Islet precursor cell (in vitro differentiated cells): ENCODE measurements around the gene SLC30A7.
"Not testable (repeated sequence)": the region's sequence is repeated elsewhere in the genome, so short reads cannot be mapped to it uniquely, and the experiment has no call there.

Source experiments
- DNase-seq: peaks from one replicate; pipeline ENCODE4 v3.0.0-alpha.2; 2018

SLC30A7 gene

GRCh38 chr1:100892554-100892953 is 3.3 kb upstream of the SLC30A7 start:
- DNase-seq, result no peak

GRCh38 chr1:100893718-100894117 is 2.2 kb upstream of the SLC30A7 start:
- no peak for DNase-seq

- peak; percentile 97 for DNase-seq
Observed at GRCh38 chr1:100894603-100895539, 1.0 kb upstream of the SLC30A7 start, which contains the start of gene EXTL2. EXTL2 (minus strand) TSS chr1:100894842; CDS start chr1:100888757, 6,085 bp downstream.

GRCh38 chr1:100896481-100896982 is 642 bp downstream of the SLC30A7 start:
- DNase-seq, result peak; percentile 75

GRCh38 chr1:100902365-100902764 is 6.5 kb downstream of the SLC30A7 start:
- no peak for DNase-seq

- no peak for DNase-seq
Observed at GRCh38 chr1:100903777-100904176, 7.9 kb downstream of the SLC30A7 start.

GRCh38 chr1:100904528-100904927 is 8.6 kb downstream of the SLC30A7 start:
- no peak for DNase-seq

GRCh38 chr1:100905181-100905580 is 9.3 kb downstream of the SLC30A7 start:
- no peak for DNase-seq

GRCh38 chr1:100907887-100908286 is 12.0 kb downstream of the SLC30A7 start:
- DNase-seq, result no peak

- no peak for DNase-seq
Observed at GRCh38 chr1:100909018-100909417, 13.1 kb downstream of the SLC30A7 start.

GRCh38 chr1:100912019-100912418 is 16.1 kb downstream of the SLC30A7 start:
- DNase-seq, result no peak

GRCh38 chr1:100921110-100921706 is 25.3 kb downstream of the SLC30A7 start:
- DNase-seq, result no peak

- no peak for DNase-seq
Observed at GRCh38 chr1:100924212-100924611, 28.3 kb downstream of the SLC30A7 start.

GRCh38 chr1:100924991-100925390 is 29.1 kb downstream of the SLC30A7 start:
- no peak for DNase-seq

GRCh38 chr1:100926240-100926639 is 30.4 kb downstream of the SLC30A7 start:
- no peak for DNase-seq

- DNase-seq, result no peak
Observed at GRCh38 chr1:100927276-100927675, 31.4 kb downstream of the SLC30A7 start.

- no peak for DNase-seq
Observed at GRCh38 chr1:100928128-100928527, 32.2 kb downstream of the SLC30A7 start.

GRCh38 chr1:100930494-100930893 is 34.6 kb downstream of the SLC30A7 start:
- no peak for DNase-seq

- no peak for DNase-seq
Observed at GRCh38 chr1:100931716-100932115, 35.8 kb downstream of the SLC30A7 start.

GRCh38 chr1:100933555-100933954 is 37.7 kb downstream of the SLC30A7 start:
- DNase-seq, result not testable (repeated sequence)

GRCh38 chr1:100936194-100936967 is 40.5 kb downstream of the SLC30A7 start:
- DNase-seq, result no peak

GRCh38 chr1:100941098-100941527 is 45.2 kb downstream of the SLC30A7 start:
- DNase-seq, result no peak

- no peak for DNase-seq
Observed at GRCh38 chr1:100941580-100942216, 45.8 kb downstream of the SLC30A7 start.
